Pancreas (tissue), 10 donors: Measurements from ENCODE around the gene RFK. TPM values are rescaled to one million over a fixed set of nuclear protein-coding genes. Genes with fewer than 3 reads are reported as not detected.

ENCODE experiments used
- ATAC-seq, 4 donors: fragments of 200-7000 bp; cut with Tn5 transposase; one replicate each; pipeline versions ENCODE4 v1.8.0 to v1.9.1; 2020; ENCODE audit warnings: mild to moderate bottlenecking in 4 of 4, moderate library complexity in 4 of 4
- DNase-seq, 6 donors: peaks; one replicate each; pipeline ENCODE4 v3.0.0-alpha.2; 2020
- FAIRE-seq: peaks from 2 replicates; lab custom pipeline; 2012; peaks lifted over from hg19 to GRCh38; lab: Jason Lieb, UNC
- H3K27ac ChIP-seq, 4 donors: fragments of 200-600 bp; sonication (generic); 1 replicate in 3 of 4; 2 replicates in 1 of 4; pipeline versions ENCODE4 v1.5.0 to v1.8.0; 2020
- H3K27me3 ChIP-seq, 4 donors: fragments of 200-600 bp; one replicate each; pipeline ENCODE4 v1.8.0; 2021
- H3K36me3 ChIP-seq, 3 donors: fragments of 200-600 bp; sonication (generic) in 1 of 3; one replicate each; pipeline versions ENCODE4 v1.5.0 to v1.8.0; 2020 to 2021
- H3K4me1 ChIP-seq, 3 donors: fragments of 200-600 bp; one replicate each; pipeline ENCODE4 v1.8.0; 2021
- H3K4me3 ChIP-seq, 4 donors: fragments of 200-600 bp; sonication (generic) in 2 of 4; one replicate each; pipeline versions ENCODE4 v1.5.0 to v1.8.0; 2020 to 2021
- H3K9me3 ChIP-seq, 4 donors: fragments of 200-600 bp; one replicate each; pipeline ENCODE4 v1.8.0; 2021
- CTCF ChIP-seq, 4 donors: fragments of 200-600 bp; sonication (generic) in 3 of 4; IDR thresholded peaks; one replicate each; pipeline versions ENCODE4 v1.5.0 to v1.8.0; 2021; ENCODE audit warnings: antibody characterized with exemption in 4 of 4
- WGBS, 2 donors: extraction: QIAGEN DNeasy Blood & Tissue Kit; methylation state at CpG; one replicate each; pipeline ENCODE4 v1.1.7; 2013; 5-methylcytosine and 5-hydroxymethylcytosine counted together
- intact Hi-C, 3 donors: fragments of 100-400 bp; cut with DNase I; formaldehyde crosslinking; loops; one replicate each; pipeline versions ENCODE4 v1.11.1 to v1.14.2; 2022
- polyA plus RNA-seq, 2 donors: library from polyadenylated mRNA; stranded (reverse); fragments of 200-250 nt; gene quantifications; one replicate each; pipeline ENCODE4 v1.2.3, GENCODE V29; 2013
- total RNA-seq, 6 donors: library from RNA; stranded (reverse); fragmentation: NEBNext Ultra II Directional in 4 of 6; extraction: Animal tissue kit (Norgen Biotek cat#: 25700) in 4 of 6; gene quantifications; one replicate each; pipeline versions ENCODE4 v1.2.1 to v1.2.4, GENCODE V29; 2021 to 2023
- donor health status: healthy with polysubstance abuse.
- donor health status: DM: no; HTN: no; CAD: no; lungs with moderate emphysema.
- donor health status: DM: no; HTN: no; CAD: no.
- donor health status: control.
- donor health status: control.
- donor health status: Bipolar disorder and iron deficiency.
- donor health status: DM: yes; HTN: yes; CAD: no.
- donor health status: DM: no; HTN: no; CAD: no.
- donor health status: DM: no; HTN: no; CAD: no.
- donor health status: DM: yes; HTN: yes; CAD: no.

RFK gene
- total and polyA plus RNA-seq, 8 donors: 5.8 to 16.5 (median 10.8) TPM

GRCh38 chr9:76352026-76352620, 42.1 kb downstream of the RFK start:
- WGBS, 2 donors: 76 to 86% methylated on average over 4 of the region's 4 CpGs
- TF ChIP-seq CTCF (IDR thresholded peaks at IDR 0.05): no peak
- DNase-seq: no peak
- Histone ChIP-seq H3K4me1 (no peaks in the 10 kb centered on the region), H3K27me3 (no peaks in the 10 kb centered on the region), H3K36me3 (no peaks in the 10 kb centered on the region), H3K27ac (no peak overlapping the region), H3K4me3 (no peak overlapping the region), H3K9me3 (no peaks in the 10 kb centered on the region)
- no peak for FAIRE-seq
- no peak for ATAC-seq
- intact Hi-C loops: no loop called here

DNA sequence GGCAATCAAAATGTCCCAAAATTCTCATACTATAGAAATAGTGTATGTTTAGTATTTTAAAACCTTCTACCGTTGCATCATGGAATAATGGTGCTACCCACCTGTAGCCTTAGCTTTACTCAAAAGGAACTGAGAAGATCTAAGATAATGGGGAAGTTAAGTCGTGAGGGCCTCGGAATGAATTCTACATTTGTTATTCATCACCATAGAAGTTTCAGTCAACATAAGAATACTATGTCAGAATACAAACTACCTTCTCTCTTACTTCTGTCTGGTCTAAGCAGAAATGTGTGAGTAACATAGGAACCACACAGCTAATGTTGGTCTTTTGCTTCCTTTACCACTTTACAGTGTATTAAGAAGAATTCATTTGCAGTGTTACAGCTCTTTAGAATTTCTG, 43.2 kb downstream of the RFK start:
- H3K9me3 ChIP-seq: no peaks in the 10 kb centered on the region
- H3K36me3 ChIP-seq: no peaks in the 10 kb centered on the region
- H3K27ac ChIP-seq: no peak overlapping the region
- FAIRE-seq: no peak
- DNase-seq: no peak
- H3K27me3 ChIP-seq: no peaks in the 10 kb centered on the region
- ATAC-seq: no peak
- intact Hi-C loops: no loop called here
- 61 to 81% methylated on average over 3 of the region's 3 CpGs for WGBS, 2 donors
- H3K4me3 ChIP-seq: no peak overlapping the region
- no peak for TF ChIP-seq CTCF (IDR thresholded peaks at IDR 0.05)
- H3K4me1 ChIP-seq: no peaks in the 10 kb centered on the region

DNA sequence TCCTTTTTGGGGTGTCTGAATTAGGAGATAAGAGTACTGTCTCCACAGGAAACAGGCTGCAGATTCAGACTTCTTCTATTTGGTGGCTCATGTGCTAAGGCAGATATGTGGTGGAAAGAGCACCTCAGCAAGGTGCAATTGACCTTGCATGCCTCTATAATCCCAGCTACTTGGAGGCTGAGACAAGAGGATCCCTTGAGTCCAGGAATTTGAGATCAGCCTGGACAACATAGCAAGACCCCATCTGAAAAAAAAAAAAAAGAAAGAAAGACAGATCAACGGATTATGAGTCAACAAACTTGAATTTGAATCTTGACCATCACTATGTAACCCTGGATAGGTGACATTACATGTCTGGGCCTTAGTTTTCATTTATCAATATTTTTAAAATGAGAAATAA, 44.4 kb downstream of the RFK start:
- no peaks in the 10 kb centered on the region for H3K36me3 ChIP-seq
- H3K27me3 ChIP-seq: no peaks in the 10 kb centered on the region
- TF ChIP-seq CTCF (IDR thresholded peaks at IDR 0.05): no peak
- 45 to 70% methylated on average over 1 of the region's 1 CpG for WGBS, 2 donors
- DNase-seq: no peak
- no peak overlapping the region for H3K4me3 ChIP-seq
- ATAC-seq: no peak
- no peak overlapping the region for H3K27ac ChIP-seq
- intact Hi-C loops: no loop called here
- H3K4me1 ChIP-seq: no peaks in the 10 kb centered on the region
- no peak for FAIRE-seq
- no peaks in the 10 kb centered on the region for H3K9me3 ChIP-seq

GRCh38 chr9:76342858-76343257, 51.4 kb downstream of the RFK start:
- ATAC-seq: no peak
- H3K4me3 ChIP-seq: no peak overlapping the region
- no peaks in the 10 kb centered on the region for H3K36me3 ChIP-seq
- FAIRE-seq: no peak
- intact Hi-C loops: no loop called here
- DNase-seq: no peak
- H3K27ac ChIP-seq: no peak overlapping the region
- no peaks in the 10 kb centered on the region for H3K9me3 ChIP-seq
- WGBS, 2 donors: 98 to 100% methylated on average over 2 of the region's 2 CpGs
- no peaks in the 10 kb centered on the region for H3K4me1 ChIP-seq
- no peak for TF ChIP-seq CTCF (IDR thresholded peaks at IDR 0.05)
- no peaks in the 10 kb centered on the region for H3K27me3 ChIP-seq

- WGBS, 2 donors: 82 to 93% methylated on average over 1 of the region's 1 CpG
- TF ChIP-seq CTCF (IDR thresholded peaks at IDR 0.05): no peak
These were observed 52.0 kb downstream of the RFK start for GRCh38 chr9:76342201-76342600.

More at GRCh38 chr9:76342201-76342600, 52.0 kb downstream of the RFK start:
- no peak for ATAC-seq
- Histone ChIP-seq H3K27me3 (no peaks in the 10 kb centered on the region), H3K4me3 (no peak overlapping the region), H3K36me3 (no peaks in the 10 kb centered on the region), H3K4me1 (no peaks in the 10 kb centered on the region), H3K9me3 (no peaks in the 10 kb centered on the region), H3K27ac (no peak overlapping the region)
- intact Hi-C loops: no loop called here
- no peak for FAIRE-seq
- no peak for DNase-seq
